Measurements from ENCODE around the gene WDR31.

WDR31 gene

GRCh38 chr9:113343732-113344231 is 3.7 kb upstream of the WDR31 start:
- DNase-seq (ENCODE audit: extremely low spot score, insufficient read length, low read depth) (no peak), FAIRE-seq (no peak)

- DNase-seq (ENCODE audit: extremely low spot score, insufficient read length, low read depth) (no peak), FAIRE-seq (no peak)
These were observed 1.8 kb upstream of the WDR31 start for GRCh38 chr9:113341712-113342410.

- FAIRE-seq (no peak), DNase-seq (ENCODE audit: extremely low spot score, insufficient read length, low read depth) (no peak)
These were observed 2.4 kb downstream of the WDR31 start for GRCh38 chr9:113337714-113338113.

GRCh38 chr9:113331780-113332179 is 8.3 kb downstream of the WDR31 start:
- FAIRE-seq (no peak), DNase-seq (ENCODE audit: extremely low spot score, insufficient read length, low read depth) (no peak)

DNA sequence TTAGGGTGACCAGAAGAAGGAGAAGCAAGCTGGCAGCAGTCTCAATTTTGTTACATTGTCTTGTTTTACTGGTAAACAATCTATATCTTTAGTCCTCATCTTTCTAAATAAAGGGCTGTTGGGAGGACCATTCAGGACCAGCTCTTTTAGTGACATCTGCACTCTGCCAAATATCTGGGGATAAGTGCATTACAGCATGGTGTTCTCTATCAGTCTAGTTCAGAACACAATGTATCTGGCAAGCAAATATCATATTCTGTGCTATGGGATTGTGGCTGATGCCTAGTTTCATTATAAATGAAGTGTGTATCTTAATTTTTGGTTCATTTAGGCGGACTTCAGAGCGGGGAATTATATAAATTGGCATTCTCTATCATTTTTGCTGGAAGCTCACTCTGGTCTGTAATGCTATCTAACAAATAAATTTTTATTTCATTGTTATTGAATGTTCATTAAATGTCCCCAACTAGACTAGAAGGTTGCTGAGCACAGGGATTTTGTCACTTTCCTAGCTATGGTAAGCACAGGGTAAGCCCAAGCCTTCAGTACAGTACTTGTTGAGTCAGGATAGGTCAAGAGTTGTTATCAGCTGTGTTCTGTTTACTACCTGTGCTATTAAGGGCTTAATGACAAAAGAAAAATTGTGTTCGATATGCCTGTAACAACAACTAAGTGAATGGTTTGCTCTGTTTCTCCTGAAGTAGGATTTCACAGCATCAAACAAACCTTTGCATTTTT is 11.9 kb downstream of the WDR31 start:
- no peak for DNase-seq (ENCODE audit: extremely low spot score, insufficient read length, low read depth)
- FAIRE-seq, result no peak

DNA sequence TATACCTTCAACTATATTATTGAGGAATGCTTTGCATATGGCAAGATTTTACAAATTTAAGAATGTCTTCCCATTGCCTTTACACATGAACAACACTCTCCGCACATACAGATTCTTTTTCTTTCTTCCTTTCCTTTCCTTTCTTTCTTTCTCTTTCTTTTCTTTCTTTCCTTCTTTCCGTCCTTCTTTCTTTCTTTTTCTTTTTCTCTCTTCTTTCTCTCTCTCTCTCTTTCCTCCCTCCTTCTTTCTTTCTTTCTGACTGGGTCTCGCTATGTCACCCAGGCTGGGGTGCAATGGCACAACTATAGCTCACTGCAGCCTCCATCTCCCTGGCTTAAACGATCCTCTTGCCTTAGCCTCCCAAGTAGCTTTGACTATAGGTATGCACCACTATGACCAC is 13.8 kb downstream of the WDR31 start:
- FAIRE-seq, result no peak
- DNase-seq (ENCODE audit: extremely low spot score, insufficient read length, low read depth), result no peak

DNA sequence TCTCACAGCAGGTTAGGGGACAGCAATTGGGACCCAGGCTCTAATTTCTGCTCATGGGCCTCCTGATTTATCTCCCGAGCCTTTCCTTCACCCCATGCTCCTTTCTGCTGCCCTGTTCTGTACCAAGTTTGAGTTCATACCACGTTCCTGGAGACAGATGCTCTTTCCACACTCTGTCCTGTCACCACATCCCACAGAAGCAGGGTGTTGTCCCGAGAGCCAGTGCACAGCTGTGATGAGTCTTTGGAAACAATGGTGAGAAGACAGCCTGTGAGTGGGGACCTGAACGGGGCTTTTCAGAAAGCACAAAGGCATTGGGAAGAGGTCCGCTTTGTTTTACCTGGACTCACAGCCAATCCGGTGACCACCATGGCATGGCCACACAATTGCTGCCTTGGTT is 17.4 kb downstream of the WDR31 start:
- DNase-seq (ENCODE audit: extremely low spot score, insufficient read length, low read depth) (no peak), FAIRE-seq (no peak)

GRCh38 chr9:113320051-113320450 is 20.0 kb downstream of the WDR31 start:
- FAIRE-seq (no peak), DNase-seq (ENCODE audit: extremely low spot score, insufficient read length, low read depth) (no peak)

GRCh38 chr9:113319054-113319453 is 21.0 kb downstream of the WDR31 start:
- DNase-seq (ENCODE audit: extremely low spot score, insufficient read length, low read depth) (no peak), FAIRE-seq (no peak)

DNA sequence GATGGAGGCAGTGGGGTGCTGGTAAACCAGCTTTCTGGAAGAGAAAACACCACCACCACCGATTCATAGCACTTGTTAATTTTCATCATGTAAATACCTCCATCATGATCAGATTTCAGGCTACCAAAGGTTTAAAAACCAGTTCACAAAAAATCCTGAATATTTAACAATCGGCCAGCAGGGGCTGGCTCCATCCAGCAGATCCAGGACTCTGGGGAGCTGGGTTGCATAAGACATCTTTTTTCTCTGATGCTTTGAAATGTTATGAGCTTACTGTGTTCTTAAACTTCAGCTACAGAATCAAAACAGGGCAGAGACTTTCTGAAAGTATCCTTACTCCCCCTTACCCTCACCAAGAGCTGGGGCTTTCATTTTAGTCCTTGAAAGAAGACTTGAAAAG is 22.3 kb downstream of the WDR31 start:
- FAIRE-seq (no peak), DNase-seq (ENCODE audit: extremely low spot score, insufficient read length, low read depth) (no peak)

GRCh38 chr9:113316030-113316429 is 24.0 kb downstream of the WDR31 start:
- DNase-seq (ENCODE audit: extremely low spot score, insufficient read length, low read depth) (no peak), FAIRE-seq (no peak)

DNA sequence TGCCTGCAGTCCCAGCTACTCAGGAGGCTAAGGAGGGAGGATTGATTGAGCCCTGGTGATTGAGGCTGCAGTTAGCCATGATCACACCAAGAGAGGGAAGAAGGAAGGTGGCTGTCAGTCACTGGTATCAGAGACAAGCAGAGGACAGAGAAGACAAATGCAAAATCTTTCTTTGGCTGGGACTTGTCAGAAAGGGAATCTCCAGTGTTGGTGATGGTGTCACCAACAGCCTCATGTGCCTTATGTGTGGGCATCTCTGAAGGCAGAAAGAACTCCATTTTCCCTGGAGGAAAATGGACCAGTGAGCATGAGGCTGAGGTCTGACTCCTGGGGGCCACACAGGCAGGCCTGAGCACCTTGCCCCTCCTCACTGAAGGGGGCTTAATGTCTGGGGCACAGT is 24.8 kb downstream of the WDR31 start:
- DNase-seq (ENCODE audit: extremely low spot score, insufficient read length, low read depth) (no peak), FAIRE-seq (no peak)

GRCh38 chr9:113313261-113313660 is 26.8 kb downstream of the WDR31 start:
- no peak for FAIRE-seq
- no peak for DNase-seq (ENCODE audit: extremely low spot score, insufficient read length, low read depth)

GRCh38 chr9:113311961-113312360 is 28.1 kb downstream of the WDR31 start:
- FAIRE-seq, result no peak

DNA sequence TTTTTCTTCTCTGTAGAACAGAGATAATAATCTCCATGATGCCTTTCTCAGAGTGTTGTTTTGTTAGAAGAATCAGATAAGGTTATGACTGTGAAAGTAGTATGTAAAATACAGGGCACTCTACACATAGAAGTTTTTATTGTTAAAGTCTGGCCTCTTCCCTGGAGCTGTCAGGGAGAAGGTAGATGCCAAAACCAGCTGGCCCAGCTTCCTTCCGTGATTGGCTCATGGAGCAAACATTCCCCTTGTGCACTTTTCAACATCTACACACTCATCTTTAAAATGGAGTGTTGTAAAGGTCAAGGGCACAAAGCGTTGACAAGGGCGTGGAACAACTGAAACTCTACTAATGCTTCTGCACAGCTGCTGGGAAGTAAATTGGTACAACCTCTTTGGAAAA is 29.5 kb downstream of the WDR31 start:
- DNase-seq (ENCODE audit: extremely low spot score, insufficient read length, low read depth) (no peak), FAIRE-seq (no peak)

More at GRCh38 chr9:113311961-113312360, 28.1 kb downstream of the WDR31 start:
- no peak for DNase-seq (ENCODE audit: extremely low spot score, insufficient read length, low read depth)

- DNase-seq (ENCODE audit: extremely low spot score, insufficient read length, low read depth) (no peak), FAIRE-seq (peak; percentile 47)
These were observed 30.8 kb downstream of the WDR31 start for GRCh38 chr9:113309204-113309813.

DNA sequence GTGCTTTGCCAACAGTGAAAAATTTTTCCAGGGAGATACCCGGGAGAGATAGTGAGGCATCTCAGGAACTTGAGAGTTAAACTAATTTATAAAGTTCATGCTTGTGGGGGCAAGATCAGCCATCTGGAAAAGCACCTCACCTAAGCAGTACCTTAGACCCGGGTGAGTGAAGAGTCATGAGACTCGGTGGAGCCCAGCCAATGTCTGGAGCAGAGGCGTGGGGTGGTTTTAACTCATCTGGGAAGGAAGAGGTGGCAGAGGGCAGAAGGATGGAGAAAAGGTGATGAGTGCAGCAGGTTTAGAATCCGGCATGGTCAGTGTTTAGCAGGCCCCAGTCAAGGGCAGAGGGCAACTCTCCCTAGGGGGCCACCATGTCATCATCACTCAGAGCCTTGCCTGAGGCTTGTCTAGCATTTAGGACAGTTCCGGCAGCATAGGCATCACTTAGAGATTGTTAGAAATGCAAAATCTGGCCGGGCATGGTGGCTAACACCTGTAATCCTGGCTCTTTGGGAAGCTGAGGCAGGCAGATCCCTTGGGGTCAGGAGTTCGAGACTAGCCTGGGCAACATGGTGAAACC is 32.6 kb downstream of the WDR31 start:
- DNase-seq (ENCODE audit: extremely low spot score, insufficient read length, low read depth) (no peak), FAIRE-seq (no peak)

DNA sequence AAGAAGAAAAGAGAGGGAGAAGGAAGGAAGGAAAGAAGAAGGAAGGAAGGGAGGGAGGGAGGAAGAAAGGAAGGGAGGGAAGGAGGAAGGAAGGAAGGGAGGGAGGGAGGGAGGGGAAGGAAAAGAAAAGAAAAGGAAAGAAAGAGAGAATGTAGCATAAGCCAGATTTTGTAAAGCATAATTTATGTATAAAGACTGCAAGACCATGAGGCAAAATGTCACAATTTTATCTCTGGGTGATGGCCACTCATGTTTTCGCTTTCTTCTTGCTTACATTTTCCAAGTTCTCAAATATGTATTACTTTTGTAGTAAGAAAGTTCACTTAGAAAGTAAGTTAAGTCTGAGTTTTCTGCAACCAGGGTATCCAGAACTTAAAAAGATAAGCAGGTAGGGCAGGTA is 33.5 kb downstream of the WDR31 start:
- no peak for DNase-seq (ENCODE audit: extremely low spot score, insufficient read length, low read depth)
- no peak for FAIRE-seq

GRCh38 chr9:113302792-113303418 is 37.2 kb downstream of the WDR31 start, which contains the start of gene RNF183:
RNF183 (minus strand) TSS chr9:113303376; CDS start chr9:113298184, 5,192 bp downstream.
- DNase-seq (ENCODE audit: extremely low spot score, insufficient read length, low read depth) (no peak), FAIRE-seq (no peak)

GRCh38 chr9:113301548-113301947 is 38.5 kb downstream of the WDR31 start:
- FAIRE-seq (no peak), DNase-seq (ENCODE audit: extremely low spot score, insufficient read length, low read depth) (no peak)

Data from GM18507 (cell line).